ENCODE measurements around the gene MAP10.

MAP10 gene

GRCh38 chr1:232831895-232832294 lies 26.7 kb downstream of the MAP10 start:
- Histone ChIP-seq H3K4me1 (ENCODE audit: control insufficient read depth, insufficient read depth, low read length) (no peaks in the 10 kb centered on the region), H3K27ac (ENCODE audit: extremely low read depth, low read depth, low read length) (no peak overlapping the region), H3K36me3 (ENCODE audit: control insufficient read depth in 2 of 2, insufficient read depth in 1 of 2, low read length in 2 of 2) (no peaks in the 10 kb centered on the region), H3K4me3 (ENCODE audit: low read depth, low read length) (no peak overlapping the region), H3K9me3 (ENCODE audit: control insufficient read depth, insufficient read depth, low read depth, low read length) (no peaks in the 10 kb centered on the region)
- POLR2A ChIA-PET, result no interaction called here
- CTCF ChIA-PET, result no interaction called here
- TF ChIP-seq ZBTB6 (tag by site-specific recombination; IDR thresholded peaks at IDR 0.05) (no peak), PRDM10 (tag by site-specific recombination; IDR thresholded peaks at IDR 0.05) (0 out of 2 replicates have a peak, but pooled peaks have one; percentile 14)

- no peak overlapping the region for H3K4me3 ChIP-seq (ENCODE audit: low read depth, low read length)
- no peaks in the 10 kb centered on the region for H3K9me3 ChIP-seq (ENCODE audit: control insufficient read depth, insufficient read depth, low read depth, low read length)
- CTCF ChIA-PET, result interaction anchor here (0.8 kb wide), 1 partner anchor 199 kb away, joined by 3 read pairs; no protein-coding TSS in a partner anchor
- POLR2A ChIA-PET, result no interaction called here
- TF ChIP-seq PRDM10 (tag by site-specific recombination; IDR thresholded peaks at IDR 0.05), result no peak
- no peak for TF ChIP-seq PRDM2 (tag by site-specific recombination; IDR thresholded peaks at IDR 0.05; ENCODE audit: borderline replicate concordance)
- no peak for TF ChIP-seq ZBTB20 (tag by site-specific recombination; IDR thresholded peaks at IDR 0.05)
- no peak for TF ChIP-seq ZBTB10 (tag by site-specific recombination; IDR thresholded peaks at IDR 0.05)
- no peak for TF ChIP-seq ZNF555 (tag by site-specific recombination; conservative IDR thresholded peaks at IDR 0.05)
- TF ChIP-seq ZNF664 (tag by site-specific recombination; IDR thresholded peaks at IDR 0.05), result no peak
- TF ChIP-seq ZNF621 (tag by site-specific recombination; IDR thresholded peaks at IDR 0.05), result no peak
- no peak overlapping the region for H3K27ac ChIP-seq (ENCODE audit: extremely low read depth, low read depth, low read length)
- no peaks in the 10 kb centered on the region for H3K36me3 ChIP-seq (ENCODE audit: control insufficient read depth in 2 of 2, insufficient read depth in 1 of 2, low read length in 2 of 2)
- no peaks in the 10 kb centered on the region for H3K4me1 ChIP-seq (ENCODE audit: control insufficient read depth, insufficient read depth, low read length)
Observed at GRCh38 chr1:232834066-232834465, 28.9 kb downstream of the MAP10 start.
